Hepatocyte (in vitro differentiated cells): ENCODE measurements around the gene TBX15.

Experiments
- CTCF ChIP-seq: fragments of 200-600 bp; sonication (generic); IDR thresholded peaks from 2 replicates; pipeline ENCODE4 v1.5.1; 2016; ENCODE audit warnings: antibody characterized with exemption, mild to moderate bottlenecking; ENCODE audit not compliant: poor library complexity
- EZH2phosphoT487 ChIP-seq: fragments of 200-600 bp; sonication (generic); IDR thresholded peaks from one replicate; pipeline ENCODE4 v1.6.1; 2018; ENCODE audit warnings: antibody characterized with exemption, mild to moderate bottlenecking, low read depth, moderate library complexity; ENCODE audit not compliant: unreplicated experiment, severe bottlenecking

GRCh38 chr1:119006406-119007279, 18.5 kb upstream of the TBX15 start:
- TF ChIP-seq CTCF = no peak
- peak; percentile 24 for TF ChIP-seq EZH2phosphoT487
